ENCODE data around the gene PTPRE. TPM values are rescaled to one million over a fixed set of nuclear protein-coding genes. Genes with fewer than 3 reads are reported as not detected.

PTPRE gene
- total RNA-seq, 1 experiment from 2014 or later: 6.8 TPM

- peak; percentile 51 for DNase-seq (ENCODE audit: low read depth)
Measured at GRCh38 chr10:127907411-127908105, 655 bp downstream of the PTPRE start.

GRCh38 chr10:127908106-127908958 lies 1.4 kb downstream of the PTPRE start:
- DNase-seq (ENCODE audit: low read depth): peak; percentile 90

GRCh38 chr10:127908959-127909267 lies 2.0 kb downstream of the PTPRE start:
- DNase-seq (ENCODE audit: low read depth): no peak

- no peak for DNase-seq (ENCODE audit: low read depth)
Measured at GRCh38 chr10:127909716-127910463, 3.0 kb downstream of the PTPRE start.

GRCh38 chr10:127910464-127910770 lies 3.5 kb downstream of the PTPRE start:
- DNase-seq (ENCODE audit: low read depth): peak; percentile 22

- DNase-seq (ENCODE audit: low read depth): no peak
Measured at GRCh38 chr10:127911218-127911866, 4.4 kb downstream of the PTPRE start.

GRCh38 chr10:127911867-127912257 lies 5.0 kb downstream of the PTPRE start:
- DNase-seq (ENCODE audit: low read depth): no peak

GRCh38 chr10:127912607-127913367 lies 5.9 kb downstream of the PTPRE start:
- no peak for DNase-seq (ENCODE audit: low read depth)

GRCh38 chr10:127913368-127913759 lies 6.5 kb downstream of the PTPRE start:
- DNase-seq (ENCODE audit: low read depth): no peak

GRCh38 chr10:127915324-127915723 lies 8.4 kb downstream of the PTPRE start:
- DNase-seq (ENCODE audit: low read depth): no peak

GRCh38 chr10:127916826-127917225 lies 9.9 kb downstream of the PTPRE start:
- DNase-seq (ENCODE audit: low read depth): no peak

GRCh38 chr10:127918572-127918971 lies 11.7 kb downstream of the PTPRE start:
- DNase-seq (ENCODE audit: low read depth): no peak

- peak; percentile 43 for DNase-seq (ENCODE audit: low read depth)
Measured at GRCh38 chr10:127919418-127920271, 12.7 kb downstream of the PTPRE start.

- no peak for DNase-seq (ENCODE audit: low read depth)
Measured at GRCh38 chr10:127920306-127921074, 13.6 kb downstream of the PTPRE start.

- no peak for DNase-seq (ENCODE audit: low read depth)
Measured at GRCh38 chr10:127921075-127921752, 14.3 kb downstream of the PTPRE start.

- DNase-seq (ENCODE audit: low read depth): no peak
Measured at GRCh38 chr10:127921753-127922145, 14.8 kb downstream of the PTPRE start.

- no peak for DNase-seq (ENCODE audit: low read depth)
Measured at GRCh38 chr10:127922206-127922605, 15.3 kb downstream of the PTPRE start.

GRCh38 chr10:127922675-127923366 lies 15.9 kb downstream of the PTPRE start:
- DNase-seq (ENCODE audit: low read depth): peak; percentile 93
